Esophagus muscularis mucosa (tissue), 4 donors: Measurements from ENCODE around the gene RMRP. TPM values are rescaled to one million over a fixed set of nuclear protein-coding genes. Genes with fewer than 3 reads are reported as not detected.

Experiments
- DNase-seq: peaks from one replicate; pipeline ENCODE4 v3.0.0-alpha.2; 2017; ENCODE audit errors: extremely low spot score
- H3K27ac ChIP-seq, 4 donors: fragments of 200-600 bp; sonication (generic); replicated peaks in 1 of 4; 1 replicate in 3 of 4; 2 replicates in 1 of 4; pipeline ENCODE4 v1.5.1; 2016 to 2019; ENCODE audit warnings: mild to moderate bottlenecking in 1 of 4
- H3K27me3 ChIP-seq, 4 donors: fragments of 200-600 bp; sonication (generic); one replicate each; pipeline versions ENCODE4 v1.5.1 to v1.6.0; 2016 to 2019
- H3K36me3 ChIP-seq, 4 donors: fragments of 200-600 bp; sonication (generic); one replicate each; pipeline ENCODE4 v1.5.1; 2016 to 2019
- H3K4me1 ChIP-seq, 4 donors: fragments of 200-600 bp; sonication (generic); one replicate each; pipeline ENCODE4 v1.5.1; 2016 to 2019
- H3K4me3 ChIP-seq, 4 donors: fragments of 200-600 bp; sonication (generic); 1 replicate in 2 of 4; 2 replicates in 2 of 4; pipeline ENCODE4 v1.5.1; 2016 to 2019; ENCODE audit warnings: mild to moderate bottlenecking in 4 of 4, moderate library complexity in 1 of 4
- H3K9me3 ChIP-seq, 4 donors: fragments of 200-600 bp; sonication (generic); 1 replicate in 3 of 4; 2 replicates in 1 of 4; pipeline ENCODE4 v1.5.1; 2016 to 2019
- CTCF ChIP-seq, 3 experiments: fragments of 200-600 bp in 2 of 3; fragments of 450-650 bp in 1 of 3; sonication (generic) in 2 of 3; IDR thresholded peaks; one replicate each; pipeline ENCODE4 v1.5.1; 2017 to 2019; ENCODE audit warnings: antibody characterized with exemption in 3 of 3, mild to moderate bottlenecking in 2 of 3, moderate library complexity in 1 of 3
- EP300 ChIP-seq: sonication (generic); formaldehyde crosslinking; IDR thresholded peaks from one replicate; pipeline ENCODE4 v1.6.1; 2017; ENCODE audit warnings: antibody characterized with exemption
- POLR2A ChIP-seq: fragments of 450-650 bp; IDR thresholded peaks from one replicate; pipeline ENCODE4 v1.6.1; 2017; ENCODE audit warnings: antibody characterized with exemption, moderate library complexity, mild to moderate bottlenecking, low read depth
- POLR2AphosphoS5 ChIP-seq, 2 donors: sonication (generic); formaldehyde crosslinking; IDR thresholded peaks; one replicate each; pipeline ENCODE4 v1.6.1; 2017; ENCODE audit warnings: antibody characterized with exemption in 2 of 2
- WGBS: methylation state at CpG from one replicate; pipeline ENCODE4 v1.1.5; 2018; 5-methylcytosine and 5-hydroxymethylcytosine counted together
- intact Hi-C: fragments of 100-400 bp; cut with DNase I; formaldehyde crosslinking; loops from one replicate; pipeline ENCODE4 v1.15.1; 2023
- total RNA-seq, 4 donors: library from RNA; depleted of rRNA; stranded (reverse); fragments of >200 nt; gene quantifications; one replicate each; pipeline versions ENCODE4 v1.1.0 to v1.2.1, GENCODE V29; 2016

The RMRP gene
- total RNA-seq, 4 donors from 2014 or later = 1,899 to 6,162 (median 2,510) TPM

- intact Hi-C loops = no loop called here
Measured at GRCh38 chr9:35628389-35628991, 29.3 kb downstream of the RMRP start.

GRCh38 chr9:35627575-35627974, 30.2 kb downstream of the RMRP start:
- intact Hi-C loops = no loop called here
- Histone ChIP-seq H3K36me3 (no peaks in the 10 kb centered on the region), H3K27ac (no peak overlapping the region), H3K4me3 (no peak overlapping the region), H3K27me3 (no peaks in the 10 kb centered on the region), H3K4me1 (no peaks in the 10 kb centered on the region), H3K9me3 (no peaks in the 10 kb centered on the region)
- DNase-seq = no peak
- TF ChIP-seq EP300 (no peak), POLR2A (no peak), POLR2AphosphoS5 (IDR thresholded peaks at IDR 0.05) (no peak), CTCF (IDR thresholded peaks at IDR 0.05) (no peak)
- WGBS = 93% methylated on average over 2 of the region's 2 CpGs

More at GRCh38 chr9:35628389-35628991, 29.3 kb downstream of the RMRP start:
- Histone ChIP-seq H3K36me3 (no peaks in the 10 kb centered on the region), H3K4me1 (no peaks in the 10 kb centered on the region), H3K9me3 (no peaks in the 10 kb centered on the region), H3K27me3 (no peaks in the 10 kb centered on the region), H3K27ac (no peak overlapping the region), H3K4me3 (no peak overlapping the region)
- DNase-seq = no peak
- 98% methylated on average over 4 of the region's 6 CpGs for WGBS
- no peak for TF ChIP-seq CTCF (IDR thresholded peaks at IDR 0.05)
- TF ChIP-seq POLR2A = no peak
- no peak for TF ChIP-seq EP300
- no peak for TF ChIP-seq POLR2AphosphoS5 (IDR thresholded peaks at IDR 0.05)

GRCh38 chr9:35619800-35620158, 38.0 kb downstream of the RMRP start:
- WGBS = 61% methylated on average over 2 of the region's 2 CpGs
- TF ChIP-seq POLR2A = no peak
- no peak for TF ChIP-seq EP300
- no peak for TF ChIP-seq CTCF (IDR thresholded peaks at IDR 0.05)
- TF ChIP-seq POLR2AphosphoS5 (IDR thresholded peaks at IDR 0.05) = no peak
- intact Hi-C loops = no loop called here
- no peak overlapping the region for H3K27ac ChIP-seq
- peaks cover 4 to 17% (median 13%) of the 10 kb centered on the region in 4 donors for H3K4me1 ChIP-seq
- no peaks in the 10 kb centered on the region for H3K9me3 ChIP-seq
- no peak overlapping the region for H3K4me3 ChIP-seq
- no peaks in the 10 kb centered on the region for H3K27me3 ChIP-seq
- DNase-seq = no peak
- no peaks in the 10 kb centered on the region for H3K36me3 ChIP-seq

GRCh38 chr9:35618854-35619799, 38.7 kb downstream of the RMRP start:
- Histone ChIP-seq H3K4me3 (no peak overlapping the region), H3K9me3 (no peaks in the 10 kb centered on the region), H3K4me1 (peaks cover 4 to 17% (median 13%) of the 10 kb centered on the region in 4 donors), H3K36me3 (no peaks in the 10 kb centered on the region), H3K27ac (no peak overlapping the region), H3K27me3 (no peaks in the 10 kb centered on the region)
- 82% methylated on average over 17 of the region's 17 CpGs for WGBS
- intact Hi-C loops = no loop called here
- no peak for DNase-seq
- TF ChIP-seq EP300 (no peak), POLR2AphosphoS5 (IDR thresholded peaks at IDR 0.05) (peak in 1 of 2 donors; percentile 28), CTCF (IDR thresholded peaks at IDR 0.05) (no peak)
